ENCODE measurements around the gene XXYLT1. TPM values are rescaled to one million over a fixed set of nuclear protein-coding genes. Genes with fewer than 3 reads are reported as not detected.

Gene XXYLT1
- total RNA-seq, 1 donor from 2014 or later: 16.4 TPM

GRCh38 chr3:195249057-195249770, 21.7 kb downstream of the XXYLT1 start:
- Mint-ChIP-seq H3K36me3 (peaks cover 28% of the 10 kb centered on the region), H3K27ac (peak overlapping the region; percentile 46), H3K27me3 (ENCODE audit: insufficient read depth, low read depth) (peaks cover 6% of the 10 kb centered on the region), H3K4me3 (no peak overlapping the region), H3K9me3 (no peaks in the 10 kb centered on the region), H3K4me1 (peaks cover 47% of the 10 kb centered on the region)
- no peak overlapping the region for H3K4me2 ChIP-seq
- H3K36me3 ChIP-seq: no peaks in the 10 kb centered on the region
- H3K27ac ChIP-seq: no peak overlapping the region
- no peaks in the 10 kb centered on the region for H3K27me3 ChIP-seq
- no peak overlapping the region for H3K4me3 ChIP-seq
- no peaks in the 10 kb centered on the region for H4K20me1 ChIP-seq (ENCODE audit: low read depth)
- H3F3A ChIP-seq (ENCODE audit: low read depth): peaks cover 9% of the 10 kb centered on the region
- H2AFZ ChIP-seq (replicated peaks): no peak overlapping the region
- H3K9ac ChIP-seq: no peak overlapping the region
- no peaks in the 10 kb centered on the region for H3K9me3 ChIP-seq (ENCODE audit: low read depth)
- peaks cover 30% of the 10 kb centered on the region for H3K4me1 ChIP-seq
- H3K79me2 ChIP-seq (ENCODE audit: low read depth): peaks cover 62% of the 10 kb centered on the region
- no peak for TF ChIP-seq EZH2 (IDR thresholded peaks at IDR 0.05)
- TF ChIP-seq EZH2phosphoT487 (IDR thresholded peaks at IDR 0.05): no peak
- no peak for TF ChIP-seq CTCF (IDR thresholded peaks at IDR 0.05)
- DNase-seq (ENCODE audit: low spot score): no peak

- H3F3A ChIP-seq (ENCODE audit: low read depth): peaks cover 7% of the 10 kb centered on the region
- H3K4me1 ChIP-seq: peaks cover 27% of the 10 kb centered on the region
- no peak overlapping the region for H3K4me3 ChIP-seq
- no peaks in the 10 kb centered on the region for H3K36me3 ChIP-seq
- no peaks in the 10 kb centered on the region for H4K20me1 ChIP-seq (ENCODE audit: low read depth)
- Mint-ChIP-seq H3K27ac (no peak overlapping the region), H3K4me1 (peaks cover 50% of the 10 kb centered on the region), H3K9me3 (no peaks in the 10 kb centered on the region), H3K36me3 (peaks cover 28% of the 10 kb centered on the region), H3K4me3 (no peak overlapping the region), H3K27me3 (ENCODE audit: insufficient read depth, low read depth) (peaks cover 6% of the 10 kb centered on the region)
- no peak for DNase-seq (ENCODE audit: low spot score)
- H3K4me2 ChIP-seq: no peak overlapping the region
- H3K9ac ChIP-seq: no peak overlapping the region
- H3K27ac ChIP-seq: no peak overlapping the region
- H3K9me3 ChIP-seq (ENCODE audit: low read depth): no peaks in the 10 kb centered on the region
- TF ChIP-seq EZH2phosphoT487 (IDR thresholded peaks at IDR 0.05) (no peak), EZH2 (IDR thresholded peaks at IDR 0.05) (no peak), CTCF (IDR thresholded peaks at IDR 0.05) (no peak)
- no peaks in the 10 kb centered on the region for H3K27me3 ChIP-seq
- H3K79me2 ChIP-seq (ENCODE audit: low read depth): peaks cover 63% of the 10 kb centered on the region
- H2AFZ ChIP-seq (replicated peaks): no peak overlapping the region
Observed at GRCh38 chr3:195248281-195248680, 22.7 kb downstream of the XXYLT1 start.

- no peak overlapping the region for H3K4me3 ChIP-seq
- no peaks in the 10 kb centered on the region for H4K20me1 ChIP-seq (ENCODE audit: low read depth)
- no peaks in the 10 kb centered on the region for H3K27me3 ChIP-seq
- H3K4me1 Mint-ChIP-seq: peaks cover 48% of the 10 kb centered on the region
- H3K36me3 Mint-ChIP-seq: peaks cover 30% of the 10 kb centered on the region
- peaks cover 23% of the 10 kb centered on the region for H3K4me1 ChIP-seq
- H3K36me3 ChIP-seq: no peaks in the 10 kb centered on the region
- no peak overlapping the region for H3K9ac ChIP-seq
- no peak overlapping the region for H3K4me3 Mint-ChIP-seq
- peaks cover 3% of the 10 kb centered on the region for H3K27me3 Mint-ChIP-seq (ENCODE audit: insufficient read depth, low read depth)
- no peak overlapping the region for H3K4me2 ChIP-seq
- no peaks in the 10 kb centered on the region for H3K9me3 ChIP-seq (ENCODE audit: low read depth)
- H3K27ac Mint-ChIP-seq: no peak overlapping the region
- H2AFZ ChIP-seq (replicated peaks): no peak overlapping the region
- no peak overlapping the region for H3K27ac ChIP-seq
- peaks cover 63% of the 10 kb centered on the region for H3K79me2 ChIP-seq (ENCODE audit: low read depth)
- H3K9me3 Mint-ChIP-seq: no peaks in the 10 kb centered on the region
- no peak for TF ChIP-seq CTCF (IDR thresholded peaks at IDR 0.05)
- TF ChIP-seq EZH2phosphoT487 (IDR thresholded peaks at IDR 0.05): no peak
- no peak for TF ChIP-seq EZH2 (IDR thresholded peaks at IDR 0.05)
- no peak for DNase-seq (ENCODE audit: low spot score)
- H3F3A ChIP-seq (ENCODE audit: low read depth): peaks cover 3% of the 10 kb centered on the region
Observed at GRCh38 chr3:195247863-195248189, 23.1 kb downstream of the XXYLT1 start.
